Natural killer cell treated with Interleukin-12 subunit alpha and Interleukin-12 subunit beta and Interleukin-15 and Interleukin-18, amount 100 ng/mL, for 72 hours (primary cell): ENCODE data around the gene CASTOR1. TPM values are rescaled to one million over a fixed set of nuclear protein-coding genes. Genes with fewer than 3 reads are reported as not detected.

Experiments
- ATAC-seq, 2 donors: fragments of 150-1000 bp; cut with Tn5 transposase in 1 of 2; sonication (Bioruptor Pico), chemical (Tn5 transposase) in 1 of 2; 2 replicates each; pipeline ENCODE4 v1.10.0; 2021
- DNase-seq: peaks from one replicate; pipeline ENCODE4 v3.0.0; 2022; ENCODE audit warnings: low spot score
- H3K27ac Mint-ChIP-seq, 2 donors: 1 replicate in 1 of 2; 2 replicates in 1 of 2; pipeline ENCODE4 v1.8.0; 2022; ENCODE audit warnings: mixed read lengths in 2 of 2, mild to moderate bottlenecking in 1 of 2, moderate library complexity in 1 of 2
- H3K27me3 Mint-ChIP-seq, 2 donors: 1 replicate in 1 of 2; 2 replicates in 1 of 2; pipeline ENCODE4 v1.8.0; 2022; ENCODE audit warnings: mixed read lengths in 2 of 2
- H3K36me3 Mint-ChIP-seq: one replicate; pipeline ENCODE4 v1.8.0; 2022; ENCODE audit warnings: mixed read lengths
- H3K4me1 Mint-ChIP-seq, 2 donors: 1 replicate in 1 of 2; 2 replicates in 1 of 2; pipeline ENCODE4 v1.8.0; 2022; ENCODE audit warnings: low read depth in 2 of 2, mixed read lengths in 2 of 2, mild to moderate bottlenecking in 1 of 2
- H3K4me3 Mint-ChIP-seq: one replicate; pipeline ENCODE4 v1.8.0; 2022; ENCODE audit warnings: mixed read lengths
- H3K9me3 Mint-ChIP-seq: 2 replicates; pipeline ENCODE4 v1.8.0; 2022; ENCODE audit warnings: mixed read lengths
- total RNA-seq, 2 donors: library from RNA; stranded (reverse); gene quantifications; one replicate each; pipeline ENCODE4 v1.2.3, GENCODE V29; 2022

Gene CASTOR1
- total RNA-seq, 2 donors from 2014 or later = 4.0 to 4.4 TPM

GRCh38 chr22:30299322-30299721 lies 10.0 kb upstream of the CASTOR1 start:
- Mint-ChIP-seq H3K27ac (no peak overlapping the region), H3K27me3 (no peaks in the 10 kb centered on the region), H3K36me3 (no peaks in the 10 kb centered on the region), H3K9me3 (no peaks in the 10 kb centered on the region), H3K4me1 (peaks cover 29% of the 10 kb centered on the region in 2 donors), H3K4me3 (no peak overlapping the region)
- ATAC-seq (no peak), DNase-seq (no peak)

- peak overlapping the region in 1 of 2 donors; percentile 8 for H3K27ac Mint-ChIP-seq
- H3K27me3 Mint-ChIP-seq = no peaks in the 10 kb centered on the region
- ATAC-seq (no peak), DNase-seq (no peak)
- H3K36me3 Mint-ChIP-seq = no peaks in the 10 kb centered on the region
- H3K4me1 Mint-ChIP-seq = peaks cover 19 to 20% of the 10 kb centered on the region in 2 donors
- no peak overlapping the region for H3K4me3 Mint-ChIP-seq
- no peaks in the 10 kb centered on the region for H3K9me3 Mint-ChIP-seq
These were observed 8.8 kb upstream of the CASTOR1 start for GRCh38 chr22:30297991-30298701.

- DNase-seq (no peak), ATAC-seq (no peak)
- Mint-ChIP-seq H3K36me3 (no peaks in the 10 kb centered on the region), H3K27me3 (no peaks in the 10 kb centered on the region), H3K27ac (peak overlapping the region in 1 of 2 donors; percentile 6), H3K4me3 (no peak overlapping the region), H3K4me1 (peaks cover 12 to 13% of the 10 kb centered on the region in 2 donors), H3K9me3 (no peaks in the 10 kb centered on the region)
These were observed 8.1 kb upstream of the CASTOR1 start for GRCh38 chr22:30297276-30297990.

GRCh38 chr22:30296833-30297232 lies 7.5 kb upstream of the CASTOR1 start:
- no peaks in the 10 kb centered on the region for H3K27me3 Mint-ChIP-seq
- no peaks in the 10 kb centered on the region for H3K9me3 Mint-ChIP-seq
- H3K4me1 Mint-ChIP-seq = peaks cover 8 to 9% of the 10 kb centered on the region in 2 donors
- peak overlapping the region in 1 of 2 donors; percentile 6 for H3K27ac Mint-ChIP-seq
- no peaks in the 10 kb centered on the region for H3K36me3 Mint-ChIP-seq
- DNase-seq (no peak), ATAC-seq (no peak)
- H3K4me3 Mint-ChIP-seq = no peak overlapping the region

GRCh38 chr22:30296324-30296723 lies 7.0 kb upstream of the CASTOR1 start:
- H3K27ac Mint-ChIP-seq = peak overlapping the region in 1 of 2 donors; percentile 6
- H3K4me1 Mint-ChIP-seq = peaks cover 4 to 5% of the 10 kb centered on the region in 2 donors
- H3K4me3 Mint-ChIP-seq = no peak overlapping the region
- no peaks in the 10 kb centered on the region for H3K9me3 Mint-ChIP-seq
- no peaks in the 10 kb centered on the region for H3K36me3 Mint-ChIP-seq
- DNase-seq = no peak
- no peak for ATAC-seq
- H3K27me3 Mint-ChIP-seq = no peaks in the 10 kb centered on the region

GRCh38 chr22:30295576-30295975 lies 6.3 kb upstream of the CASTOR1 start:
- H3K27me3 Mint-ChIP-seq = no peaks in the 10 kb centered on the region
- H3K4me3 Mint-ChIP-seq = no peak overlapping the region
- peaks cover 0 to under 1% of the 10 kb centered on the region in 2 donors for H3K4me1 Mint-ChIP-seq
- no peaks in the 10 kb centered on the region for H3K9me3 Mint-ChIP-seq
- no peaks in the 10 kb centered on the region for H3K36me3 Mint-ChIP-seq
- DNase-seq (no peak), ATAC-seq (no peak)
- H3K27ac Mint-ChIP-seq = no peak overlapping the region

- Mint-ChIP-seq H3K4me1 (peaks cover 3 to 8% of the 10 kb centered on the region in 2 donors), H3K27me3 (no peaks in the 10 kb centered on the region), H3K4me3 (no peak overlapping the region), H3K9me3 (no peaks in the 10 kb centered on the region), H3K27ac (no peak overlapping the region), H3K36me3 (no peaks in the 10 kb centered on the region)
- DNase-seq = no peak
- no peak for ATAC-seq
These were observed 5.5 kb upstream of the CASTOR1 start for GRCh38 chr22:30294830-30295229.

DNA sequence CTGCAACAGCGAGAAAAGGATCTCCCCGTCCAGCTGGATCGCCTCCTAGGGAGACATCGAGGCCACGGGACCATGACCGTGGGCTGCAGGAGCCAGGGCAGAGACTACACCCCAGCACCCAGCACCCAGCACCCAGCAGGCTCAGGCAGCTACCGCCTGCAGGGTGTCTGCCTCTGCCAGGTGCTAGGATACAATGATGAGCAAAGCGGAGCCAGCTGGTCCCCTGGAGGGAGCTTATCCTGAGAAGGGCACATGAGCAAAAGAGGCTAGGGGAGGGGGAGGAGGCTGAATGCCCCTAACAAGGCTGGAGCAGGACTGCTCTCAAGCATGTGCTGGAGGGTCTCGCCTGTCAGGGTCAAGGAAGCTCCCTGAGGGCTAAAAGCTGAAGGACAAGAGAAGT lies 4.8 kb upstream of the CASTOR1 start:
- H3K27ac Mint-ChIP-seq = no peak overlapping the region
- H3K36me3 Mint-ChIP-seq = no peaks in the 10 kb centered on the region
- ATAC-seq = no peak
- H3K4me3 Mint-ChIP-seq = no peak overlapping the region
- H3K9me3 Mint-ChIP-seq = no peaks in the 10 kb centered on the region
- no peaks in the 10 kb centered on the region for H3K27me3 Mint-ChIP-seq
- peaks cover 3 to 9% of the 10 kb centered on the region in 2 donors for H3K4me1 Mint-ChIP-seq
- DNase-seq = no peak

- Mint-ChIP-seq H3K4me1 (peaks cover 8 to 14% of the 10 kb centered on the region in 2 donors), H3K9me3 (no peaks in the 10 kb centered on the region), H3K27ac (no peak overlapping the region), H3K27me3 (no peaks in the 10 kb centered on the region), H3K36me3 (no peaks in the 10 kb centered on the region), H3K4me3 (no peak overlapping the region)
- DNase-seq (no peak), ATAC-seq (no peak)
These were observed 3.7 kb upstream of the CASTOR1 start for GRCh38 chr22:30293026-30293425.

DNA sequence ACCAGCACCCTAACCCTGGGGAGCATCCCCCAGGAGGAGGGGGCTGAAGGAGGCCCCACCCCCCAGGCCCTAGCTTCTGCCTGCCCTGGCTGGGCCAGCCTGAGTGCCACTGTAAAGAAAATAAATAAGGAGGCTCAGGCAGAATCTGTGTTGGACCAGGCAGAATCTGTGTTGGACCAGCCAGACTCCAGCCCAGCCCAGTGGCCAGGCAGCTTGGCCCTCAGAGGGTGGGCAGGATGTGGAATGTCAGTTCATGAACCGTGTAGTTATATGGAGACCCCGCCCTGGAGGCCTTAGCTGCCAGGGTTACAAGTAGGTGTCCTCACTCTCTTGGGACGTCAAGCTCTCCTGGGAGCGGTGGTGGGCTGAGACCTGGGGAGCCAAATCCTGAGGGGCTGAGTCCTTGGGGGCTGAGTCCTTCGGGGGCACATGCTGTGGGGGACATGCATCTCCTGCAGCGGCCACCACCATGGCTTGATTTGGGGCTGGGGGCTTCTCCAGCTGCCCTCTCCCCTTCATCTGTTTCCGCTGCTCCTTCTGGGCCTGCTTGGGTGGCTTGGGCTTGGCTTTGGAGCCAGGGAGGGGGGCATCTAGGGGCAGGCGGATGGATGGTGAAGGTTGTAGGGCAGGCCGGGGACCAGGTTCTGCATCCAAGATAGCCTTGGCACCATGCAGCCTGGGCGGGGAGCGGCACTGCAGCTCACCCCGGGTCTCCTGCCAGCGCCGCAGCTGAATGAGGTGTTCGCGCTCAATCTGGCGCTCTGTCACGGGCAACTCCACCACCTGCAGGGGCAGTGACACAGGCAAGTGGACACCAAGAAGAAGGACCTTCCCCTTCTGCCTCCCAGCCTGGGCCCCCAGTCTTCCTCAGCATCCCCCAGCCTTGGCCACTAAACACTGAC lies 3.0 kb upstream of the CASTOR1 start:
- Mint-ChIP-seq H3K36me3 (no peaks in the 10 kb centered on the region), H3K4me1 (peaks cover 12 to 18% of the 10 kb centered on the region in 2 donors), H3K9me3 (no peaks in the 10 kb centered on the region), H3K27ac (peak overlapping the region in 1 of 2 donors; percentile 79), H3K4me3 (no peak overlapping the region), H3K27me3 (no peaks in the 10 kb centered on the region)
- DNase-seq (no peak), ATAC-seq (no peak)

GRCh38 chr22:30291058-30291892 lies 2.0 kb upstream of the CASTOR1 start:
- H3K27ac Mint-ChIP-seq = peak overlapping the region in 1 of 2 donors; percentile 79
- H3K27me3 Mint-ChIP-seq = no peaks in the 10 kb centered on the region
- peaks cover 12 to 18% of the 10 kb centered on the region in 2 donors for H3K4me1 Mint-ChIP-seq
- ATAC-seq = no peak
- no peak overlapping the region for H3K4me3 Mint-ChIP-seq
- H3K9me3 Mint-ChIP-seq = no peaks in the 10 kb centered on the region
- DNase-seq = no peak
- no peaks in the 10 kb centered on the region for H3K36me3 Mint-ChIP-seq

DNA sequence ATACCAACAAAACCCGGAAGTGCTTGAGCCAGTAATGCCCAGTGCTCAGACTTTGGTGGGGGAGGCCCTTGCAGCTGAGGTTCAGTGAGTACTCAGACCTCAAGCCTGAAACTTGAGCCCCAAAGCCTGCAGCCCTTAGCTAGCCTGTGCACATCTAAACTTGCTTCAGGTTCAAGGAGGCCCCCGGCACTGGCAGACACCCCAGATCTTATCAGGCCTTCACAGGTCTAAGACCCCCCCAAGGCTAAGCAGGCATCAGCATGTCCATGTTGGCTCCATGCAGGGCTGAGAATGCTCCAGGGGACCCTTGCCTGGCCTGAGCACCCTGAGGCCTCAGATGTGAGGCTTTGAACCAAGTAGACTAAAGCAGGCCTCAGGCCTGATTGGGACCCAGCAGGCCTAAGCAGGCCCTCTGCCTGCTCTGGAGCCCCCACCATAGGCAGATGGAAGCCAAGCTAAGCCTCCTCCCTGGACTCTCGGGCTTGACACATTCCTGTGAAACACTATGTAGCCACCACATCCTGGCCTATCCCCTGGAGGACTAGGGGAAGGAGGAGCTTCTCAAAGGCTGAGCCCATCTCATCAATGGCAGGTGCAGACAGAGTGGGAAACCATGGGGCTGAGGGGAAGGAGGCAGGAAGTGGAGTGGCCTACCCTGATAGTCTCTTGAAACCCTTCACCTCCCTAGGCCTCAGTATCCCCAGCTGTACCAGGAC lies 1.2 kb upstream of the CASTOR1 start:
- Mint-ChIP-seq H3K27me3 (no peaks in the 10 kb centered on the region), H3K4me1 (peaks cover 12 to 18% of the 10 kb centered on the region in 2 donors), H3K36me3 (no peaks in the 10 kb centered on the region), H3K4me3 (peak overlapping the region; percentile 84), H3K27ac (peak overlapping the region; percentile 68 to 79), H3K9me3 (no peaks in the 10 kb centered on the region)
- DNase-seq (no peak), ATAC-seq (no peak)
